DND-41 (cell line): Measurements from ENCODE around the gene EFCC1.

Experiments
- CTCF ChIP-seq: IDR thresholded peaks from 2 replicates; pipeline ENCODE4 v1.5.1; 2012; ENCODE audit warnings: borderline replicate concordance, low read length, moderate library complexity, mild to moderate bottlenecking; ENCODE audit not compliant: poor library complexity, severe bottlenecking; ENCODE audit errors: extremely low read depth
- EZH2 ChIP-seq: IDR thresholded peaks from 3 replicates; pipeline ENCODE4 v1.6.1; 2012; ENCODE audit warnings: borderline replicate concordance, low read depth, mild to moderate bottlenecking, moderate library complexity, low read length, inconsistent platforms; ENCODE audit not compliant: severe bottlenecking

- TF ChIP-seq CTCF (no peak), EZH2 (no peak)
These were observed 86.1 kb downstream of the EFCC1 start for GRCh38 chr3:129087138-129087702.
